ENCODE measurements around the gene TNFRSF19. TPM values are rescaled to one million over a fixed set of nuclear protein-coding genes. Genes with fewer than 3 reads are reported as not detected.
A peak's percentile ranks its signal among the peaks of the same experiment; 100 is the strongest.

TNFRSF19 gene
- total RNA-seq, 1 donor from 2014 or later = 31.3 TPM

- H3K4me3 ChIP-seq (ENCODE audit: low read depth, low read length) = peak overlapping the region; percentile 48
- no peak for DNase-seq (ENCODE audit: low read depth)
- H3K27me3 ChIP-seq (ENCODE audit: control insufficient read depth, insufficient read depth, low read length) = no peaks in the 10 kb centered on the region
- TF ChIP-seq, protein P1, sequence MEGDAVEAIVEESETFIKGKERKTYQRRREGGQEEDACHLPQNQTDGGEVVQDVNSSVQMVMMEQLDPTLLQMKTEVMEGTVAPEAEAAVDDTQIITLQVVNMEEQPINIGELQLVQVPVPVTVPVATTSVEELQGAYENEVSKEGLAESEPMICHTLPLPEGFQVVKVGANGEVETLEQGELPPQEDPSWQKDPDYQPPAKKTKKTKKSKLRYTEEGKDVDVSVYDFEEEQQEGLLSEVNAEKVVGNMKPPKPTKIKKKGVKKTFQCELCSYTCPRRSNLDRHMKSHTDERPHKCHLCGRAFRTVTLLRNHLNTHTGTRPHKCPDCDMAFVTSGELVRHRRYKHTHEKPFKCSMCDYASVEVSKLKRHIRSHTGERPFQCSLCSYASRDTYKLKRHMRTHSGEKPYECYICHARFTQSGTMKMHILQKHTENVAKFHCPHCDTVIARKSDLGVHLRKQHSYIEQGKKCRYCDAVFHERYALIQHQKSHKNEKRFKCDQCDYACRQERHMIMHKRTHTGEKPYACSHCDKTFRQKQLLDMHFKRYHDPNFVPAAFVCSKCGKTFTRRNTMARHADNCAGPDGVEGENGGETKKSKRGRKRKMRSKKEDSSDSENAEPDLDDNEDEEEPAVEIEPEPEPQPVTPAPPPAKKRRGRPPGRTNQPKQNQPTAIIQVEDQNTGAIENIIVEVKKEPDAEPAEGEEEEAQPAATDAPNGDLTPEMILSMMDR (IDR thresholded peaks at IDR 0.05; ENCODE audit: insufficient read depth, low read length, poor library complexity, severe bottlenecking) = no peak
- H3K36me3 ChIP-seq (ENCODE audit: control insufficient read depth, insufficient read depth, low read length) = no peaks in the 10 kb centered on the region
Measured at GRCh38 chr13:23547000-23547590, 23.1 kb upstream of the TNFRSF19 start.

DNA sequence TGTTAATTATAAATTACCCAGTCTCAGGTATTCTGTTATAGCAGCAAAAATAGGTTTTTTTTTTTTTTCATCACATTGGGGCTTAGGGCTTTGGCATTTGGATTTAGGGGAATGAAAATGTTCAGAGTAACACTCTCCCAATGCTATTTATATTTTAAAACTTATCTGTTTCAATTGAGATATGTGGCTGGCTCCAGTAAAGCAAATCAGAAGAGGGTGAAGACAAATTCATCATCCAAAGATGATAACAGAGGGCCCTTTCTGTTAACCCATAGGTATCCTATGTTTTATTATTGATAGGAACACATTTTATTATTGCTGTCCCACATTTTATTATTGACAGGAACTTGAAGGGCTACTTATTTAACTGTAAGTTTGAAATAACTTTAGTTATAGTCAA, 20.5 kb upstream of the TNFRSF19 start:
- H3K27me3 ChIP-seq (ENCODE audit: control insufficient read depth, insufficient read depth, low read length) = no peaks in the 10 kb centered on the region
- H3K4me3 ChIP-seq (ENCODE audit: low read depth, low read length) = no peak overlapping the region
- no peaks in the 10 kb centered on the region for H3K36me3 ChIP-seq (ENCODE audit: control insufficient read depth, insufficient read depth, low read length)
- TF ChIP-seq, protein P1 (IDR thresholded peaks at IDR 0.05; ENCODE audit: insufficient read depth, low read length, poor library complexity, severe bottlenecking) = no peak
- no peak for DNase-seq (ENCODE audit: low read depth)

- DNase-seq (ENCODE audit: low read depth) = no peak
- H3K27me3 ChIP-seq (ENCODE audit: control insufficient read depth, insufficient read depth, low read length) = no peaks in the 10 kb centered on the region
- H3K36me3 ChIP-seq (ENCODE audit: control insufficient read depth, insufficient read depth, low read length) = no peaks in the 10 kb centered on the region
- TF ChIP-seq, protein P1 (IDR thresholded peaks at IDR 0.05; ENCODE audit: insufficient read depth, low read length, poor library complexity, severe bottlenecking) = no peak
- no peak overlapping the region for H3K4me3 ChIP-seq (ENCODE audit: low read depth, low read length)
Measured at GRCh38 chr13:23550163-23550562, 20.0 kb upstream of the TNFRSF19 start.

DNA sequence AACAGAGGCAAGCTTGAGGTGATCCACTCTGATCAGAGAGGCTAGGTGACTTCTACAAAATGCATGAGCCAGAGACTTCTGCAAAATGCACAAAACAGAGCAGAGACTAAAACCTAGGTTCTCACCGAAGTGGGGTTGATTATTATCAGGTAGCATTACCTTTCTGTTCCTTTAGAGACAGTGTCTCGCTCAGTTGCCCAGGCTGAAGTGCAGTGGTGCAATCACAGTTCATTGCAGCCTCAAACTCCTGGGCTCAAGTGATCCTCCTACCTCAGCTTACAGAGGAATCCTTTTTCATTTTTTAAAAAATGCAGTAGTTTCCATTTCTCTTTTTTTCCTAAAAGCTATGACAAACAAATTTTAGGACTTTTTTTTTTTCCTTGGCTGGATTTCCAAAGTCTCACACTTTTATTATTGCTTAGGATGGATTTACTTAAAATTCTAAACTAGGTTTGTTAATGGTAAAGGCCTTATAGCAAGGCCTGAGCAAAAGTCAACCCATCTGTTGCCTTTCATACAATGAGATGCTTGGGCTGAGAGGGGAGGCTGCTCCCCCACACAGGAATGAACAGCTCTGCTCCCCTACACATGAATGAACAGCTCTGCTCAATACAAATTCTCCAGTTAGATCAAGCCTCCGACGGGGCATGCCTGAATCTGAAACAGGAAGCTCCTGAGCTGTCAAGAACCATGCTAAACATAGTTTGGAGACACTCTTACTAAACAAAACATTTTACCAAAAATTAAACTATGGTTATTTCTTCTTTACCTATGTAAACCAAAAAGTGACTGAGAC, 18.8 kb upstream of the TNFRSF19 start:
- Histone ChIP-seq H3K36me3 (ENCODE audit: control insufficient read depth, insufficient read depth, low read length) (no peaks in the 10 kb centered on the region), H3K27me3 (ENCODE audit: control insufficient read depth, insufficient read depth, low read length) (no peaks in the 10 kb centered on the region), H3K4me3 (ENCODE audit: low read depth, low read length) (no peak overlapping the region)
- DNase-seq (ENCODE audit: low read depth) = no peak
- TF ChIP-seq, protein P1 (IDR thresholded peaks at IDR 0.05; ENCODE audit: insufficient read depth, low read length, poor library complexity, severe bottlenecking) = no peak

- no peaks in the 10 kb centered on the region for H3K36me3 ChIP-seq (ENCODE audit: control insufficient read depth, insufficient read depth, low read length)
- TF ChIP-seq, protein P1 (IDR thresholded peaks at IDR 0.05; ENCODE audit: insufficient read depth, low read length, poor library complexity, severe bottlenecking) = no peak
- no peak for DNase-seq (ENCODE audit: low read depth)
- H3K27me3 ChIP-seq (ENCODE audit: control insufficient read depth, insufficient read depth, low read length) = no peaks in the 10 kb centered on the region
- no peak overlapping the region for H3K4me3 ChIP-seq (ENCODE audit: low read depth, low read length)
Measured at GRCh38 chr13:23552171-23552570, 18.0 kb upstream of the TNFRSF19 start.

Measured in kidney epithelial cell (primary cell).